Progenitor cell of endocrine pancreas (in vitro differentiated cells): ENCODE results near the gene PGD. TPM values are rescaled to one million over a fixed set of nuclear protein-coding genes. Genes with fewer than 3 reads are reported as not detected.

Experiments
- DNase-seq: peaks from one replicate; pipeline ENCODE4 v3.0.0; 2021; ENCODE audit warnings: low spot score; ENCODE audit not compliant: unreplicated experiment
- H3K27ac Mint-ChIP-seq: 2 replicates; pipeline ENCODE4 v1.8.0; 2021; ENCODE audit warnings: mild to moderate bottlenecking, moderate library complexity, mixed read lengths
- H3K27me3 Mint-ChIP-seq: 2 replicates; pipeline ENCODE4 v1.8.0; 2021; ENCODE audit warnings: mixed read lengths
- H3K36me3 Mint-ChIP-seq: 2 replicates; pipeline ENCODE4 v1.8.0; 2022; ENCODE audit warnings: mixed read lengths; ENCODE audit not compliant: insufficient read depth
- H3K4me1 Mint-ChIP-seq: 2 replicates; pipeline ENCODE4 v1.8.0; 2021; ENCODE audit warnings: low read depth, mixed read lengths
- H3K4me3 Mint-ChIP-seq: 2 replicates; pipeline ENCODE4 v1.8.0; 2021; ENCODE audit warnings: low read depth, mild to moderate bottlenecking, moderate library complexity, mixed read lengths
- H3K9me3 Mint-ChIP-seq: 2 replicates; pipeline ENCODE4 v1.8.0; 2021; ENCODE audit warnings: low read depth, mixed read lengths
- CTCF ChIP-seq: fragments of 200-600 bp; sonication (generic); IDR thresholded peaks from one replicate; pipeline ENCODE4 v1.5.0; 2021; ENCODE audit warnings: antibody characterized with exemption, mild to moderate bottlenecking; ENCODE audit not compliant: unreplicated experiment
- total RNA-seq: library from RNA; stranded (reverse); gene quantifications from 2 replicates; pipeline ENCODE4 v1.2.1, GENCODE V29; 2021

The PGD gene
- total RNA-seq, 1 donor from 2014 or later = 263 TPM

- H3K27ac Mint-ChIP-seq = no peak overlapping the region
- peaks cover 7% of the 10 kb centered on the region for H3K36me3 Mint-ChIP-seq
- DNase-seq = no peak
- peaks cover 4% of the 10 kb centered on the region for H3K27me3 Mint-ChIP-seq
- no peaks in the 10 kb centered on the region for H3K9me3 Mint-ChIP-seq
- H3K4me3 Mint-ChIP-seq = no peak overlapping the region
- TF ChIP-seq CTCF = no peak
- H3K4me1 Mint-ChIP-seq = no peaks in the 10 kb centered on the region
These were observed 48.0 kb downstream of the PGD start for GRCh38 chr1:10446790-10447422.

- H3K27ac Mint-ChIP-seq = no peak within 1 kb of the TSS
- H3K4me3 Mint-ChIP-seq = no peak within 1 kb of the TSS
- H3K4me1 Mint-ChIP-seq = no peaks in the 10 kb centered on the region
- no peak for TF ChIP-seq CTCF
- peaks cover 4% of the 10 kb centered on the region for H3K27me3 Mint-ChIP-seq
- no peak for DNase-seq
- peaks cover 8% of the 10 kb centered on the region for H3K36me3 Mint-ChIP-seq
- no peaks in the 10 kb centered on the region for H3K9me3 Mint-ChIP-seq
These were observed 50.9 kb downstream of the PGD start, which contains the start of gene CORT for GRCh38 chr1:10449751-10450150. TSS of gene CORT (plus strand) at chr1:10450031. CDS start at chr1:10450224, 193 bp downstream.

GRCh38 chr1:10450156-10450814 is 51.4 kb downstream of the PGD start:
- Mint-ChIP-seq H3K9me3 (no peaks in the 10 kb centered on the region), H3K4me1 (no peaks in the 10 kb centered on the region), H3K27ac (no peak overlapping the region), H3K27me3 (peaks cover 4% of the 10 kb centered on the region), H3K36me3 (peaks cover 7% of the 10 kb centered on the region), H3K4me3 (no peak overlapping the region)
- no peak for TF ChIP-seq CTCF
- no peak for DNase-seq

- H3K27me3 Mint-ChIP-seq = peaks cover 4% of the 10 kb centered on the region
- DNase-seq = no peak
- H3K27ac Mint-ChIP-seq = no peak overlapping the region
- H3K9me3 Mint-ChIP-seq = no peaks in the 10 kb centered on the region
- H3K4me3 Mint-ChIP-seq = no peak overlapping the region
- no peak for TF ChIP-seq CTCF
- peaks cover 7% of the 10 kb centered on the region for H3K36me3 Mint-ChIP-seq
- H3K4me1 Mint-ChIP-seq = no peaks in the 10 kb centered on the region
These were observed 52.0 kb downstream of the PGD start for GRCh38 chr1:10450836-10451235.

- Mint-ChIP-seq H3K4me3 (no peak overlapping the region), H3K9me3 (no peaks in the 10 kb centered on the region), H3K4me1 (no peaks in the 10 kb centered on the region), H3K36me3 (peaks cover 10% of the 10 kb centered on the region), H3K27me3 (peaks cover 4% of the 10 kb centered on the region), H3K27ac (no peak overlapping the region)
- TF ChIP-seq CTCF = no peak
- DNase-seq = no peak
These were observed 52.4 kb downstream of the PGD start for GRCh38 chr1:10451287-10451686.
